HG02588 (cell line): ENCODE data around the gene MYBPC1.

ENCODE experiments used
- ATAC-seq: cut with Tn5 transposase; IDR thresholded peaks from one replicate; pipeline ENCODE4 v1.9.1; 2021; ENCODE audit warnings: mild to moderate bottlenecking, moderate library complexity; ENCODE audit not compliant: unreplicated experiment

MYBPC1 gene

GRCh38 chr12:101599771-101600484 lies 5.2 kb downstream of the MYBPC1 start:
- ATAC-seq = no peak

DNA sequence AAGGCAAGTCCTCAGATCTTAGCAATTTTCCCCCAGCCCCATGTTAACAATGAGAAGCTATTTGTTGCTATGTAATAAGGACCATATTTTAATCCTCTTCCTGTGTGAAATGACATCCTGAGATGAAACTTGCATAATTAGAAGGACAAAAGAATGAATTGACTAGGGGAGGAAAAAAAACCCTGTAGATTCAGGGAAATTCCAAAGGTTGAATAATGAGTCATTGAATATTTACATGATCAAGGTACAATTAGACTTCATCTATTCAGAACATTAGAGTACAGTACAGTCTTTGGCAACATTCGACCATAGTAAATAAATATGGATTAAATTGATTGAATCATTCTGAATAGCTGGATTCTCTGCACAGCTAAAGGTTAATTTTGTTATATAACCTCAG lies 9.4 kb downstream of the MYBPC1 start:
- no peak for ATAC-seq

DNA sequence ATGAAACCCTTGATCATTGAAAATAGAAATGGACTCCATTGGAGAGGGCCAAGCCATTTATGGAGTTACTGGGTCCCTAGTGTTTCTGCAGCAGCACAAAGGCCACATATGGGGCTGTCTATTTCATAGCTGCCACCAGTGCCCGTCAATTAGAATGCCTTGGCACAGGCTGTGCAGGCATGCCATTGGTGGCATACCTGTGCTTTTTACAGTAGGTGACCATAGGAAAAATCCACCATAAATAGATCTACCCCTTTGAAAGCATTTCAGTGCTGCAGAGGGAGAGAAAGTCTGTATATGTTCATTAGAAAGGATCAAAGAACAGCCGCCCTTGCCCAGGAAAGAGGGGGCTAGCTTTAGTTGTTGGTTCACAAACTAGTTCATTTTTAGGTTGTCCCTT lies 13.1 kb downstream of the MYBPC1 start:
- ATAC-seq = no peak

DNA sequence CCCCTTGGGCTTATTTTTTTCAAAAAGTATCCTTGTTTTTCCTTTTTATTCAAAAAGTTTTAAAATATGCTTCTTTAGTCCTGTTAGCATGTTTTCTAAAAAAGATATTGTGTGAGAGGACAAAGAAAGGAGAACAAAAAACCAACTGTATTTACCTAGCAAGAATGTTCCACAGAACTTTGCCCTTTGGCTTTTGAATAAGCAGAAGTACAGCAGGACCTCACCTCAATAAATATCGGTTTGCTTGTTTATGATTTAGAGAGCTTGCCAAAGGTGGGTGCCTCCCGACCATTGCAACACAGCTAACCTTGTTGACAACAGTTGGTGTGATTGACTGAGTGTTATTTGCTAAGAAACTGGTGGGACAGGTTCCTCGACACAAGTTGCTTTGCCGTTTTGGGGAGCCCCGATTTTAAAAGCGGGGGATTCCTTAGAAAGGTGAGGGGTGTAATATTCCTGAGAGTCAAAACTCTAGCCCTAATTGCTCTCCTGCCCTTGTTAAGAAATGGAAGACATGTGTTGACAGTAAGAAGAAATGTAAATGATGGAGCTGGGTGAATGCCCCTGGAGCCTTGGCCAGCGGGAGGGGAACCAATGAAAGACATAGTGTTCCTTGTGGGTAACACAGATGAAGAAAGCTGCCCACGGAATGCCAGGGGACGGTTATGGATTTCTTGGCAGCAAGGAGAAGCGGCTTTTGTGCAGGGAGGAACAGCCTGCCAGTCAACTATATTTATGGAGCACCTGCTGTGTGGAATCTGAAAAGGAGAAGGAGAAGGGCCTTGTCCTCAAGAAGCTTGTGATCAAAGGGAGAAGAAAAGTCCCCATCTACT lies 13.7 kb downstream of the MYBPC1 start:
- ATAC-seq = no peak

- ATAC-seq = no peak
Observed at GRCh38 chr12:101609198-101609597, 14.4 kb downstream of the MYBPC1 start.

DNA sequence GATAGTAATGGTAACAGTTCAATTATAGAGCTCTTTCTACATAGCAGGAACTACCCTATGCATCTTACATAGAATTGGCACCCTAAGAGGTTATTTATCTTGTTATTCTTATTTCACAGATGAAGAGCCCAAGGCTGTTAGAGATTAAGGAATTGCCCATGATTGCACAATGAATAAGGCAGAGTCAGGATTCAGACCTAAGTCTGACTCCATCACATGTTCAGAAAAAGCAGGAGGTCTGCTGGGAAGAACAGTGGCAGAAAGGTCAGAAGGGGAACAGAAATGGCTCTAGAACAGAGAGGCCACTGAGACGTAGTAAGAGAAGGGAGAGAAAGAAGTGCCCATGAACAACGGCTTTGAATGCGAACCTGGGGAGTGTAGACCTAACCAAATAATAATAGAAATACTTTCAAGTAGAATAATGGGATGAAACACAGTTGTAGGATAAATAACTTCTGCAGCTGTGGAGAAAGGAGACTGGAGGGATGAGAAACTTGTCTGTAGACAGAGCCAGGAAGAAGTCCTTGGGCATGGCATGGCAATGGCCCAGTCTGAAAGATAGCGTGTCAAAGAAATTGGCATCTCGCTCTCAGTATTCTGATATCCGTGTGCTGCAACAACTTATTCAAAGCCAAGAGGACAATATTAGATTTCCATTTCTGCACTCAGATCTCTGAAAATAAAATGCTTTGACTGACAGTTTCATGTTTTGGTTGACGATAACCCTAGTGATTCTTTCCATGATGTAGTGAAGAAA lies 17.6 kb downstream of the MYBPC1 start:
- no peak for ATAC-seq

DNA sequence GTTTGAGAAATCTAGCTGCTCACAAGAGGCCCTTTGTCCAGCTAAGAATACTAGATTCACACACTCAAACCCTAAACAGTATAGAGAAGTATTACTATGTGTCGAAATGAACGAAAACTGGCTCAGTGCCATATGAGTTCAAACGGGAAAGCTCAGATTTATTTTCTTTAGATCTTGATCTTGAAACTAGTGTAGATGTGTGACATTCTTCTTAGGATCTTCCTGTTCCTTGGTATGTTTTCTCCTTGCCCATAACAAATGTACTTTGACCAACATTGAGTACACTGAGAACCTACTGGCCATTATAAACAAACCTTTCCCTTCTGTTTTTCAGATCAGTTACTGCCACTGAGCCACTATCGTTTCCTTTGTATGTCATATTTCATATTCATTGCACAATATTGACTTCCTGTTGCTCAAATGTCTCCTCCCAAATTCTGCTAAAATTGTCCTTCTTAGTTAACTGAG lies 21.3 kb downstream of the MYBPC1 start:
- no peak for ATAC-seq

DNA sequence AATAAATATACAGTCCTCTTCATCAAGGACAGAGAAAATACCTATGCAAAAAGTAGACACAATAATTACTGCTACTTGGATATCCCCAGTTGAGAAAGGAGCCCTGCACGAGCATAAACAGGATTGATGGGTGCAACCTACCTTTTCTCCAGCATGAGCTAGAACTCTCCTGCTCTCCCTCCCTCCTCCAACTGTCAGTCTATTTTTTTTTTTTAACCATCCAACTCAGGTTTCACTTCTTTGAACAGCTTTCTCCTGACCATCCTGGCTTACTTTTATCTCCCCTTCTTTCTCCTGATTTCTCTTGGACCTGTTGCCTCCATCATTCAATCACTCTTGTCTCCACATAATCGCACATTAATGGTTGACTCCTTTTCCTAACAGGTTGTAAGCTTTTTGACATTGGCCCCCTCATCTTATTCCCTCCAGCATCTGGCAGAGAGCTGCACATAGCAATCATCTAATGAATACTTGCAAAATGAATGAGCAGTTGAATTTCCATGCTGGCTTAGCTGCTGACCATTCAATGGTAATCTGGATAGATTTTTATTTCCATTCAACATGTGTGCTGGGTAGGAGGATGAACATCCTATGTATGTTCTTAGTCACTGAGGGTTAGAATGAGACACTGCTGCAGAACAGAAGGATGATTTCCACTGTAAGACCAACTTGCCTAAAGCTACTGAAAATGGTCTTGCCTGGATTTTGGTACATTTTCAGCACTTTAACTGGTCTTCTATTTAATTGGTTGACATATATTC lies 24.4 kb downstream of the MYBPC1 start:
- ATAC-seq = no peak

GRCh38 chr12:101619858-101620761 lies 25.3 kb downstream of the MYBPC1 start:
- no peak for ATAC-seq

GRCh38 chr12:101620762-101621133 lies 26.0 kb downstream of the MYBPC1 start:
- no peak for ATAC-seq

DNA sequence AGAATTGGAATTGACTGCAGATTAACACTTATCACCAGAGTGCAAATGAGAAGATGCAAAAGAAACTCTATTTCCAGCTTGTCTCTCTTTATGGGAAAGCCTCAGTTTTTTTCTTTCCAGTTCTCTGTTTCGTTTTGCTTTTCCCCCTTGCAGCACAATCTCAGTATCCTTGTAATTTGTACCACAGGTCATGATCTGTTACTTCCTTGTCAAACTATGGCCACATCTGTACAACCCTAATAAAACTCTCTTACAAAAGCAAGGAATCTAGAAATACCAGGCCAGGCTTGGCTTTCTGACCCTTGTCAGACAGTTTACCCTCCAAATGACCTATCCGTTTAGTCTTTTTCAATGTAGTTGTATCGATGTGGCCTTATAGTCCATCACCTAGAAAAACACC lies 33.9 kb downstream of the MYBPC1 start:
- no peak for ATAC-seq

GRCh38 chr12:101634724-101635123 lies 40.0 kb downstream of the MYBPC1 start:
- peak; percentile 97 for ATAC-seq

DNA sequence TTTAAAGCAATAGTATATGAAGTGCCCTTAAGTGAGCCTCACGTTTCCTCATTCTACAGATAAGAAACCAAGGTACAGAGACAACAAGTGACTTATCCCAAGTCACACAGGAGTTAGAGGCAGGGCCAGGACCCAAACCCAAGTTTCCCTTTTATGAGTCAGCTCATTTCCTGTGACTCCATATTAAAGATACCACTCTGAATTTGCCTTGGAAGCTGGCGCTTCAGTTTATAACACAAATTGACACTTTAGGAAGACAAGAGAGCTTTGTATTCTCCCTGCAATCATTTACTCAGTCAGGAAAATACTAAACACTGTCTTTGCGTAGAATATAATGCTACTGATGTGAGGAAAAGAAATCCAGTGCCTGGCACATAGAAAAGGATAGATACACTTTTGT lies 43.2 kb downstream of the MYBPC1 start:
- no peak for ATAC-seq

- ATAC-seq = no peak
Observed at GRCh38 chr12:101642115-101643067, 47.6 kb downstream of the MYBPC1 start.

- ATAC-seq = no peak
Observed at GRCh38 chr12:101647711-101648110, 52.9 kb downstream of the MYBPC1 start.

DNA sequence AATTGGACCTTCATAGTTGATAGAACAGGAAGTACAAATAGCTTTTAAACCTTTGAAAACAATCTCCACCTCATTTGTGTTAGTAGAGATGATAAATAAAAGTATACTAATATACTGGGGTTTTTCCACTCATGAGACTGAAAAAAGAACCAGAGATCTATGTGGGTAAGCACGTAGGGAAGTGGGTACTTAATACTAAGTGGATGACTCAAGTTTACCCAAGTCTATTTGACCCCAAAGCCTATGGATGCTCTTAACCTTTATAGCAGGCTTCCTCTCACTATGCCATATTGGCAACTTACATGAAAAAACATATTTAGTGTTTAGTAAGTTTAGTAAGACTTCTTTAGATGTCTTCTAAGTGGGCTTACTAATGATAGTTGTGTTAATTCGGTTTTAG lies 53.4 kb downstream of the MYBPC1 start:
- ATAC-seq = no peak

GRCh38 chr12:101650346-101651117 lies 55.8 kb downstream of the MYBPC1 start:
- no peak for ATAC-seq

- ATAC-seq = no peak
Observed at GRCh38 chr12:101653030-101653429, 58.3 kb downstream of the MYBPC1 start.
